ENCODE results near the gene C14orf132. TPM values are rescaled to one million over a fixed set of nuclear protein-coding genes. Genes with fewer than 3 reads are reported as not detected.

The C14orf132 gene
- total RNA-seq, 4 donors from 2014 or later: 28.3 to 78.3 (median 59.2) TPM

DNA sequence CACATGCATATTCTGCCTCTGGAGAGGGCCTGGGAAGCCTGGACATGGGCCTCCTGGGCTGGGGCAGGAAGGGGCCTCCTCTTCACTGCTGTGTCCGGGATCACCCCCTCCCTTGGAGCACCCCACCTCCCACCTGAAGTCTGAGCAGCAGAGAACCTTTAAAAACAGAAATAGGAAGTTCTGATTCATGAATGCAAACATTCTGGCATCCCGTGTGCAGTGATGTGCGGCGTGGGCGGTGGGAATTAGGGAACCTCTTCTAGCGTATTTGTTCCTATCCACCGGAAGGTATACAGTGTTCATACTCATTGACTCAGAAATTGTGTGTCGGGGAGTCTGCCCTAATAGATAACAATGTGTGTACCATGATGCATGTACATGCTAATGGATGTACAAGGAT is 46.2 kb downstream of the C14orf132 start:
- H3K9me3 ChIP-seq: no peaks in the 10 kb centered on the region
- intact Hi-C loops (cut with DNase I): no loop called here
- no peak overlapping the region for H3K4me3 ChIP-seq
- TF ChIP-seq POLR2AphosphoS5 (IDR thresholded peaks at IDR 0.05) (no peak), POLR2A (IDR thresholded peaks at IDR 0.05; ENCODE audit: low read depth) (no peak), EP300 (IDR thresholded peaks at IDR 0.05) (no peak)
- TF ChIP-seq, protein P1, sequence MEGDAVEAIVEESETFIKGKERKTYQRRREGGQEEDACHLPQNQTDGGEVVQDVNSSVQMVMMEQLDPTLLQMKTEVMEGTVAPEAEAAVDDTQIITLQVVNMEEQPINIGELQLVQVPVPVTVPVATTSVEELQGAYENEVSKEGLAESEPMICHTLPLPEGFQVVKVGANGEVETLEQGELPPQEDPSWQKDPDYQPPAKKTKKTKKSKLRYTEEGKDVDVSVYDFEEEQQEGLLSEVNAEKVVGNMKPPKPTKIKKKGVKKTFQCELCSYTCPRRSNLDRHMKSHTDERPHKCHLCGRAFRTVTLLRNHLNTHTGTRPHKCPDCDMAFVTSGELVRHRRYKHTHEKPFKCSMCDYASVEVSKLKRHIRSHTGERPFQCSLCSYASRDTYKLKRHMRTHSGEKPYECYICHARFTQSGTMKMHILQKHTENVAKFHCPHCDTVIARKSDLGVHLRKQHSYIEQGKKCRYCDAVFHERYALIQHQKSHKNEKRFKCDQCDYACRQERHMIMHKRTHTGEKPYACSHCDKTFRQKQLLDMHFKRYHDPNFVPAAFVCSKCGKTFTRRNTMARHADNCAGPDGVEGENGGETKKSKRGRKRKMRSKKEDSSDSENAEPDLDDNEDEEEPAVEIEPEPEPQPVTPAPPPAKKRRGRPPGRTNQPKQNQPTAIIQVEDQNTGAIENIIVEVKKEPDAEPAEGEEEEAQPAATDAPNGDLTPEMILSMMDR (IDR thresholded peaks at IDR 0.05): no peak
- DNase-seq (ENCODE audit: extremely low spot score): no peak
- no peaks in the 10 kb centered on the region for H3K27me3 ChIP-seq
- 89% methylated on average over 8 of the region's 8 CpGs for WGBS
- H3K4me1 ChIP-seq: peaks cover 0 to 7% (median 6%) of the 10 kb centered on the region in 4 donors
- peaks cover 5 to 44% (median 26%) of the 10 kb centered on the region in 4 donors for H3K36me3 ChIP-seq
- no peak overlapping the region for H3K27ac ChIP-seq (replicated peaks in 1 of 4)

DNA sequence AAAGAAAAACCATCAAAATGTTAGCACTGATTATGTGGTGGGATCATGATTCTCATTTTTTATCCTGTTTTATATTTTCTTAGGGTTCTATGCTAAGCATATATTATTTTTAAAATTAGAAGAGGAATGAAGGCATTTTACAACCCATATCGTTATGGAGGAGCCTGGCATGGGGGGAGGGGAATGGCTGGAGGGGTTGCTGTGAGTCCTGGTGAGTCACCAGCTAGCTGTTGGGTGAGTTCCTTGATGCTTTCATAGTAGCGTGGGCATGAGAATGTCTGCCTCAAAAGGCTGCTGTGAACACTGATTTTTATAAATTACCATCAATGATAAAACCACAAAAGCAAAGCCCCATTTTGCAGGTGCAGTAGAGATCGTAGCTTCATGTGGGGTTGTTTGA is 46.9 kb downstream of the C14orf132 start:
- TF ChIP-seq POLR2A (IDR thresholded peaks at IDR 0.05; ENCODE audit: low read depth) (no peak), POLR2AphosphoS5 (IDR thresholded peaks at IDR 0.05) (no peak), EP300 (IDR thresholded peaks at IDR 0.05) (no peak)
- TF ChIP-seq, protein P1 (IDR thresholded peaks at IDR 0.05): no peak
- peaks cover 6 to 13% (median 12%) of the 10 kb centered on the region in 4 donors for H3K4me1 ChIP-seq
- no peaks in the 10 kb centered on the region for H3K27me3 ChIP-seq
- 70% methylated on average over 3 of the region's 3 CpGs for WGBS
- no peak for DNase-seq (ENCODE audit: extremely low spot score)
- H3K4me3 ChIP-seq: no peak overlapping the region
- no peak overlapping the region for H3K27ac ChIP-seq (replicated peaks in 1 of 4)
- peaks cover 5 to 40% (median 26%) of the 10 kb centered on the region in 4 donors for H3K36me3 ChIP-seq
- intact Hi-C loops (cut with DNase I): no loop called here
- no peaks in the 10 kb centered on the region for H3K9me3 ChIP-seq

DNA sequence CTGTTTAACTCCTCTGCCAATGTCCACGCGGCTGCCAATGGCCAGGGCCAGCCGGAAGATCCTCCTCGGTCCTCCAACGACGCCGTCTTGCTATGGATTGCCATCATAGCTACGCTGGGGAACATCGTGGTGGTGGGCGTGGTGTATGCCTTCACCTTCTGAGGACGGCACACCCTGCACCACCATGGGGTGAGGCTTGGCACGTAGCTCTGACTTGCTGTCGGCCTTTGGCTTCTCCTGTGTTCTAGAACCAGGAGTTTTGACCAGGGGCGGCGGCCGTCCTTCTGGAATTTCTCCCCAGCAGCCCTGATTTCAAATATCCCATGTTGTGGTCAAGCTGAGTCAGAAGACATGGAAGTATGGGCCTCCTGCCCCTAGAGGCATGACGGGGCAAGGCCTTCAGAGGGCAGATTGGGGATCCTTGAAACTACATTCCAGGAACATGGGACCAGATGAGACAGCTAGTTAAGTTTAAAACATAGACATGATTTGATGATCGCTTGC is 47.5 kb downstream of the C14orf132 start:
- Histone ChIP-seq H3K4me1 (peaks cover 10 to 19% (median 15%) of the 10 kb centered on the region in 4 donors), H3K27ac (replicated peaks in 1 of 4) (no peak overlapping the region), H3K9me3 (no peaks in the 10 kb centered on the region), H3K27me3 (no peaks in the 10 kb centered on the region), H3K36me3 (peaks cover 5 to 40% (median 26%) of the 10 kb centered on the region in 4 donors), H3K4me3 (no peak overlapping the region)
- no peak for DNase-seq (ENCODE audit: extremely low spot score)
- 95% methylated on average over 18 of the region's 18 CpGs for WGBS
- intact Hi-C loops (cut with DNase I): no loop called here
- no peak for TF ChIP-seq EP300 (IDR thresholded peaks at IDR 0.05)
- no peak for TF ChIP-seq POLR2A (IDR thresholded peaks at IDR 0.05; ENCODE audit: low read depth)
- TF ChIP-seq, protein P1 (IDR thresholded peaks at IDR 0.05): no peak
- TF ChIP-seq POLR2AphosphoS5 (IDR thresholded peaks at IDR 0.05): no peak

DNA sequence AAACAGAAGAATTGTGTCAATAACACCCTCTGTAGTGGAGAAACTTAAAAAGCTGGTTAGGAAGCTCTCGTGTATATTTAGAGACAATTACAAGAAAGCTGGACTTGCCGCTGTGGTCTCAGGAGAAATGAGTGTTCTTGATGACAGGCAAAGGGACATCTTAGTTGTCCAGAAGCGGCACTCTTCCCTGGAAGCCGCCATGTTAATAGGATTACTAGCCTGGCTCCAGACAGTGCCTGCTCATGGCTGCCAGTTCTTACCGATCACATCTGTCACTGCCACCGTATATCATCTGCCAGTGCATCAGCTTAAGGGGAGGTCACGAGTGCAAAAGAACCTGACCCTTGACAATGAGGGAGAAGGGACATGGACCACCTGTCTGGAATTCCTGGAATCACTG is 48.9 kb downstream of the C14orf132 start:
- no peak for DNase-seq (ENCODE audit: extremely low spot score)
- intact Hi-C loops (cut with DNase I): no loop called here

More for the DNA sequence above, 48.9 kb downstream of the C14orf132 start:
- Histone ChIP-seq H3K27ac (replicated peaks in 1 of 4) (no peak overlapping the region), H3K27me3 (no peaks in the 10 kb centered on the region), H3K36me3 (peaks cover 5 to 40% (median 26%) of the 10 kb centered on the region in 4 donors), H3K4me1 (peaks cover 10 to 20% (median 15%) of the 10 kb centered on the region in 4 donors), H3K9me3 (no peaks in the 10 kb centered on the region), H3K4me3 (no peak overlapping the region)
- WGBS: 93% methylated on average over 7 of the region's 7 CpGs
- TF ChIP-seq, protein P1 (IDR thresholded peaks at IDR 0.05): no peak
- TF ChIP-seq POLR2A (IDR thresholded peaks at IDR 0.05; ENCODE audit: low read depth): no peak
- no peak for TF ChIP-seq EP300 (IDR thresholded peaks at IDR 0.05)
- no peak for TF ChIP-seq POLR2AphosphoS5 (IDR thresholded peaks at IDR 0.05)

Data from esophagus muscularis mucosa (tissue), 4 donors.